DMS 273 treated with DMSO at 0.1 percent for 48 hours (cell line): ENCODE results near the gene ACOT13.
A peak's percentile ranks its signal among the peaks of the same experiment; 100 is the strongest.
"Not testable (repeated sequence)": the region's sequence is repeated elsewhere in the genome, so short reads cannot be mapped to it uniquely, and the experiment has no call there.

Experiments used
- DNase-seq: peaks from one replicate; lab custom pipeline; 2025; lab: John Stamatoyannopoulos, UW

Gene ACOT13

GRCh38 chr6:24666641-24667377, at the start of gene ACOT13, which contains the start of gene TDP2:
TSS of gene ACOT13 (plus strand) at chr6:24667077. CDS start at chr6:24667264, 187 bp downstream.
TSS of gene TDP2 (minus strand) at chr6:24666899. CDS start at chr6:24666862, 37 bp downstream.
- DNase-seq: peak; percentile 90

- DNase-seq: no peak
These were observed 47.2 kb upstream of the ACOT13 start for GRCh38 chr6:24619661-24620060.

- DNase-seq: no peak
These were observed 46.2 kb upstream of the ACOT13 start for GRCh38 chr6:24620637-24621036.

- no peak for DNase-seq
These were observed 45.1 kb upstream of the ACOT13 start for GRCh38 chr6:24621626-24622289.

DNA sequence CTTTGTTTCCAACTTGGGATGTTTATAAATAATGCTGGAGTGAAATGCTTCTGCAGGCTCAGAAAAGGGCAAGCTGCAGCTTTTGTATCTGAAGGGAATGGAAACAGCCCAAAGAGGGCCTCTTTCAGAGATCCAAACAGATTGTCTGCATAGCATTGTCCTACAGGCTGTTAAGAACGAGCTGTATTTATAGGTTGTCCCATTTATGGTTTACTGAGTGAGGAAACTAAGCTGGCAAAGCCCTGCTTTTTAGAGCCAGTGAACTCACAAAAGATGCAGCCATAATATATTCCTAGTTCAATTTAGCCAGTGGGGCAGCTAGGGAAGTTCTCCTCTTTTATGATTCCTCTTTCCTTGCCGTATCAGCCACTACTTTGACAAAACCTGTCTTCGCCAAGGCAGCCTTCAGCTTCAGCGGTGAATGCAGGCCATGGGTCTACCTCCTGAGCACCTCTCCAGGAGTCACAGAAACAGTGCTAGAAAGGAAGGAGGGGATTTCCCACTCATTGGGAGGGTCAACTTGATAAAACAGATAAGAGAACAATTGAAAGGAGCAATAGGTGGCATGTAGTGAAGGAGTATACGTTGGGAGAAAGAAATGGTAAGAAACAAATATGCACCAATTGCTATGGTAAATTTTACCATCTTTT, 35.9 kb upstream of the ACOT13 start:
- no peak for DNase-seq

DNA sequence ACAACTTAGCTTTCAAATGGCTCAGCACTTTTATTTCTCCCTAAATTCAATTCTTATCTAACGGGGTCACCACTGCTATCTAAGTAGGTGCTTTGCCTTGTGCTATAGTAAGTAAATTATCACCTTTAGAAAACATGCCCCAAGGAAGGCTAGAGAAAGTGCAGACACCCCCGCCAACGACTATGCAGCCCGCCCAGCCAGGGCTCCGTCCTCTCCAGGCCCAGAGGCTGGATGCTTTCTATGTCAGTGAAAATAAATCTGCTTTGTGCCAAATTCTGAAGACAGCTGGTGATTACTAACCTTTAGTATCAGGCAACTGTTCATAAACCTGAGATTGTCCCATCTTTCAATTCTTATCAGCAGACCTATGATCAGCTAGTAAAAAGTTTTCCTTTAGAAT, 35.2 kb upstream of the ACOT13 start:
- DNase-seq: no peak

- DNase-seq: no peak
These were observed 34.3 kb upstream of the ACOT13 start for GRCh38 chr6:24632573-24632972.

DNA sequence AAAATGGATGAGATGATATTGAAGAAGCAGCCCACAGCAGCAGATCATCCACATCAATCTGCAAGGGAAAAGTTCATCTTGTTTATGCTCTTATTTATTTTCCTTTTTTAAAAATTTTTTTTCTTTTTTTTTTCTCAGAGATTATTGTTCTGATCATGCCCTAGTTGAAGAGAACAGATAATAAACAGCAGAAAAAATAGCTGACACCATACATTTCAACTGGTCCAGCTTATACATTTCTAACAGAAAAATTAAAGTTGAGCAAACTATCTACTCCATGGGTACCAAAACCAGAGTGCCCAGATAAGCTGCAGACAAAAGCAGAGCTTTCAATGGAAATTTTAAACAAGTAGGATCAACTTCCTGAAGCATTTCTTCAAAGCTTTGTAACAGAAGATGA, 30.2 kb upstream of the ACOT13 start:
- no peak for DNase-seq

DNA sequence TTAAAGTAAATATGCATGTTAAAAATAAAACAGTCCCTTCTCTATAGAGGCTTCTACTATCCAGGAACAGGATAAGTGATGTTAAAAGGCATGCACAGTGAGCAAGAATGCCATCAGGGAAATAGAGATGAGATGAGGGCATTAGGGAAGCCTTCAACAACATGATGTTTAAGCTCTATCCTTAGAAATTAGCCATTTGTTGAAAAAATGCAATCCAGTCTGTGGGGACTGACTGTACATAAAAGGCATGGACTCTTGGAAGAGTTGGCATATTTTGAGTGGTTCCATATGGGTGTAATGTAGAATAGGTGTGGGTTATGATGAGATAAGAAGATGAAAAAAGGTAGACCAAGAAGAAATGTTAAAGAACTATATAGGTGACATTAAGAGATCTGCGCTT, 26.7 kb upstream of the ACOT13 start:
- DNase-seq: no peak

DNA sequence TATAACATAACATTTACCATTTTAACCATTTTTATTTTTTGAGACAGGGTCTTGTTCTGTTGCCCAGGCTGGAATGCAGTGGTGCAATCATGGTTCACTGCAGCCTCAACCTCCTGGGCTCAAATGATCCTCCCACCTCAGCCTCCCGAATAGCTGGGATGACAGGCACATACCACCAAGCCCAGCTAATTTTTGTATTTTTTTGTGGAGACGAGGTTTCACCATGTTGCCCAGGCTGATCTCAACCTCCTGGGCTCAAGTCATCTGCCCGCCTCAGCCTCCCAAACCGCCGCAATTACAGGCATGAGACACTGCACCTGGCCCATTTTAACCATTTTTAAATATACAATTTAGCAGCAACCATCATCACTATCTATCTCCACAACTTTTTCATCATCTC, 26.2 kb upstream of the ACOT13 start:
- not testable (repeated sequence) for DNase-seq

DNA sequence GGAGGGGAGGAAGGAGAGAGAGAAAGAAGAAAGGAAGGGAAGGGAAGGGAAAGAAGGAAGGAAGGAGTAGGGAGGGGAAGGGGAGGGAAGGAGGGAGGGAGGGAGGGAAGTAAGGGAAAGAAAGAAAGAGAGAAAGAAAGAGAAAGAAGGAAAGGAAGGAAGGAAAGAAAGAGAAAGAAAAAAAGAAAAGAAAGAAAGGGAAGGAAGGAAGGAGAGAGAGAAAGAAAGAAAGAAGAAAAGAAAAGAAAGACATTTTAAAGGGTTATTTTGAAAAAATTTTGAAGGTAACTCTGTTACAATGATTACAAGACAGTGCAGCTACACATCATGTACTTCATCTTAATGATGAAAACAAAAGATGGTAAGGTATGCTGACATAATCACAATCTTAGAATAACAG, 24.8 kb upstream of the ACOT13 start:
- no peak for DNase-seq

GRCh38 chr6:24643920-24644319, 23.0 kb upstream of the ACOT13 start:
- DNase-seq: no peak

DNA sequence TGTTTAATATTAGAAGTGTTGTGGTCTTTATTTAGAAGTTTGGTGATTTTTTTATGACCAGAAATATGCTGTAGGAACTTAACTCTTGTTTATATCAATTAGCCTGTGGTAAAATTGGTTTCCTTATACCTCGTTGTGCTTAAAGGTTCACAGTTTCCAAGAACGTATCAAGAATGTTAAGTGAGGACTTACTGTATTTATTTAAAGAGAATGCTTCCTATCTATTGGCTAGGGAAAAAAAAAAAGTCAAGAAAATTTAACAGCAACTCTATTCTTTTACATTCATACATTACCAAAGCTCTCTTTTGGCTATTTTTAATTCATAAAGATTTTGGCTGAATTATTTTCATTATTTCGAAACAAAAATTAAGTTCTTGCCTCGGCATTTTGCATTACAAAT, 22.5 kb upstream of the ACOT13 start:
- no peak for DNase-seq

DNA sequence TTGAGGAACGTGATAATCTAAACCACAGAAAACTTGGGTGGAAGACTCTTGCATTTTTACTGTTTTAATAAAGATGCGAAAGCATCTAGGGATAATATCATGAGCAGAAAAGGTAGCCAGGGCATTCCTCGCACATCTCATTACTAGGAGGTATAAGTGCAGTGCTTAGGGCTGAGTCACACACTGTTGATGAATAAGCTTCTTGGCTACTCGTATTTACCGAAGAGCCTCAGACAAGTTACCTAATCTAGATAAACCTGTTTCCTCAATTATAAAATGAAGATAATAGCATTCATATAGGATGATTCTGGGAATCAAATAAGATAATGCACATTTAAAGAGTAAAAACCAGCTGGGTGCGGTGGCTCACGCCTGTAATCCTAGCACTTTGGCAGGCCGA, 20.1 kb upstream of the ACOT13 start:
- no peak for DNase-seq

DNA sequence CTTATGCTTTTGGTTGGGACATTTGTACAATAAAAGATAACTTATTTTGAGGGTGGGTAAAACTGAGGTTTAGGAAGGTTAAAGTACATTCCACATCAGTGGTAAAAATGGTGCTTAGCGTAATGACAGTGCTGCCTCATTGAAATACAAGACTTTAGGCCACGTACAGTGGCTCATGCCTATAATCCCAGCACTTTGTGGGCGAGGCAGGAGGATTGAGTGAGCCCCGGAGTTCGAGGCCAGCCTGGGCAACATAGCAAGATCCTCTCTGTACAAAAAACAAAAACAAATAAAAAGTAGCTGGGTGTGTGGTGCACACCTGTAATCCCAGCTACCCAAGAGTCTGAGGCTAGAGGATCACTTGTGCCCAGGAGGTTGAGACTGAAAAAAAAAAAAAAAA, 18.6 kb upstream of the ACOT13 start:
- DNase-seq: no peak

DNA sequence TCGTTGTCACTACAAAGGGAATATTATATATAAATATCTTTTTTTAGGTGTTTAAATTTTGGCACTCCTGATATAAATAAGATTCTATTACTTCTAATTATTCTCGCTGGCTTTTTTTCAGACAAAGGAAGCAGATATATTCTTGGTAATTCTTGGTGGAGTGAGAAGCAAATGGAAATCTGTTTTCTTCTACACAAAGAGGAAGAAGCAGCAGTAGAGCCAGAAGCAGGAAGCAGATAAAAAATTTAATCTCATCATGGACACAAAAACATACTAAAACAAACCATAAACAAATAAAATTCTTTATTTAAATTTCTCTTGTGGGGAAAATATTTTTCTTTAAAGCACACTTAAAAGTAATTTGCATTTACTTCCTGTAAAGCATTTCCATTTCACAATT, 17.2 kb upstream of the ACOT13 start:
- no peak for DNase-seq

DNA sequence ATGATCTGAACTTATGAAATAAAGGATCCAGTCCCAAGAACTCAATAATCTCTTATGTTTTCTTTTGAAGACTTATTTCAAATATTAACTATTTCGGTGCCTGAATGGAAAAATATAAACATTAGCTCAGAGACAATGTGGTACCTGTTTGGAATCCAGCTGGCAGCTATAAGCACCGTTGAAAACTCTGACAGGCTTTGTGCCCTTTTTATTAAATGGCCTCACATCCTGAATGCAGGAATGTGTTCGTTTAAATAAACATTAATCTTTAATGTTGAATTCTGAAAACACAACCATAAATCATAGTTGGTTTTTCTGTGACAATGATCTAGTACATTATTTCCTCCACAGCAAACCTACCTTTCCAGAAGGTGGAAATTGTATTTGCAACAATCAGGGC, 16.5 kb upstream of the ACOT13 start:
- DNase-seq: no peak

DNA sequence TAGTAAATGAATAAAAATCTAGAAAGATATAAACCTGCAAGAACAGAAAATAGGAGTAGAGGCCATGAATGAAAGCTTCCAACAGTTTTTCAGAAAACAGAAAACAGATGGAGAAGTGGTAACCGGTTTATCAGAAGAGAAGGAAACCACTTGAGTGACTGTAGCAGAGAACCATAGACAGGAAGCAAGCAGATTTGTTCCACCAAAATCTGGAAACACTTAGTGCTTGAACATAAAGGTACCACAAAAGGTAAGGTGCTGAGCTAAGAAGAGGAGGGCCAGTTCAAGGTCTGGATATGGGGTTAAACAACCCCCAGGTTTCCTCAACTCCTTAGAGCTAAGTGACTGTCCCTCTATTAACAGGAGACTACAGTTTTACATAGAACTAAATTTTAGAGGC, 11.7 kb upstream of the ACOT13 start:
- DNase-seq: no peak

- no peak for DNase-seq
These were observed 8.0 kb upstream of the ACOT13 start for GRCh38 chr6:24658573-24659560.

GRCh38 chr6:24659561-24659960, 7.3 kb upstream of the ACOT13 start:
- DNase-seq: no peak

DNA sequence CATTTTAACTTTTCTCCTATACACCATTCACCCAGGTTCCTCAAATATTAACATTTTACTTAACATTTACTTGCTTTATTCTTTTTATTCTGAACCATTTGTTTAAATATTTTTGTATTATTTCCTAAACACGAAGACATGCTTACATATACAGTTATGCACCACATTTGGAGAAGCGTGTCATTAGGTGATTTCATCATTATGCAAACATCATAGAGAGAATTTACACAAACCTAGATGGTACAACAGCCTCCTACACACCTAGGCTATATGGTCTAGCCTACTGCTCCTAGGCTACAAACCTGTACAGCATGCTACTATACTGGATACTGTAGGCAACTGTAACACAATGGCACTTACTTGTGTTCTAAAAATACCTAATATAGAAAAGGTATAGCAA, 6.8 kb upstream of the ACOT13 start:
- DNase-seq: no peak

- DNase-seq: not testable (repeated sequence)
These were observed 5.1 kb upstream of the ACOT13 start for GRCh38 chr6:24661759-24662158.
